GM18502 (cell line): ENCODE measurements around the gene HIC2.
A peak's percentile ranks its signal among the peaks of the same experiment; 100 is the strongest.
"Not testable (repeated sequence)": the region's sequence is repeated elsewhere in the genome, so short reads cannot be mapped to it uniquely, and the experiment has no call there.

ENCODE experiments used
- ATAC-seq: cut with Tn5 transposase; IDR thresholded peaks from one replicate; pipeline ENCODE4 v1.9.1; 2021; ENCODE audit warnings: mild to moderate bottlenecking; ENCODE audit not compliant: unreplicated experiment, poor library complexity

The HIC2 gene

GRCh38 chr22:21449531-21450319, 32.6 kb downstream of the HIC2 start:
- no peak for ATAC-seq

- ATAC-seq = no peak
These were observed 33.2 kb downstream of the HIC2 start for GRCh38 chr22:21450320-21450831.

GRCh38 chr22:21450858-21451353, 33.7 kb downstream of the HIC2 start:
- ATAC-seq = no peak

- ATAC-seq = no peak
These were observed 34.7 kb downstream of the HIC2 start for GRCh38 chr22:21451545-21452520.

GRCh38 chr22:21452666-21453065, 35.5 kb downstream of the HIC2 start:
- not testable (repeated sequence) for ATAC-seq

GRCh38 chr22:21454998-21455333, 37.8 kb downstream of the HIC2 start:
- ATAC-seq = not testable (repeated sequence)

- ATAC-seq = no peak
These were observed 38.3 kb downstream of the HIC2 start for GRCh38 chr22:21455334-21456089.

- no peak for ATAC-seq
These were observed 40.0 kb downstream of the HIC2 start for GRCh38 chr22:21457023-21457787.

GRCh38 chr22:21462672-21463071, 45.5 kb downstream of the HIC2 start:
- ATAC-seq = not testable (repeated sequence)

- not testable (repeated sequence) for ATAC-seq
These were observed 50.4 kb downstream of the HIC2 start, which contains the start of gene TMEM191C for GRCh38 chr22:21467337-21468193. TMEM191C (plus strand) TSS chr22:21467387; CDS start chr22:21467460, 73 bp downstream.

- ATAC-seq = peak; percentile 84
These were observed 51.3 kb downstream of the HIC2 start for GRCh38 chr22:21468194-21469096.

GRCh38 chr22:21469097-21469994, 52.2 kb downstream of the HIC2 start:
- ATAC-seq = not testable (repeated sequence)

GRCh38 chr22:21472984-21473383, 55.8 kb downstream of the HIC2 start:
- not testable (repeated sequence) for ATAC-seq

GRCh38 chr22:21473664-21474063, 56.5 kb downstream of the HIC2 start:
- not testable (repeated sequence) for ATAC-seq

- ATAC-seq = not testable (repeated sequence)
These were observed 66.9 kb downstream of the HIC2 start for GRCh38 chr22:21484039-21484438.

- not testable (repeated sequence) for ATAC-seq
These were observed 70.6 kb downstream of the HIC2 start for GRCh38 chr22:21487723-21488122.
